ENCODE data around the gene ARRDC4.

GRCh38 chr15:97921296-97921865, 39.1 kb upstream of the ARRDC4 start:
- no peak for TF ChIP-seq CTCF (IDR thresholded peaks at IDR 0.05)
- TF ChIP-seq ZFX (IDR thresholded peaks at IDR 0.05; ENCODE audit: borderline replicate concordance) = no peak

Data from 22Rv1 (cell line).